Measurements from ENCODE around the gene ZNF423. TPM values are rescaled to one million over a fixed set of nuclear protein-coding genes. Genes with fewer than 3 reads are reported as not detected.

Gene ZNF423
- total RNA-seq, 1 donor from 2014 or later, result 10.6 TPM

- no peak overlapping the region for H2AFZ ChIP-seq (ENCODE audit: low read depth, low read length)
- peaks cover 3% of the 10 kb centered on the region for H3K4me1 Mint-ChIP-seq (ENCODE audit: low read depth, unreplicated experiment)
- H3K9ac ChIP-seq (ENCODE audit: low read length), result no peak overlapping the region
- FAIRE-seq (no peak), DNase-seq (ENCODE audit: low read depth) (no peak)
- no peak overlapping the region for H3K4me2 ChIP-seq (ENCODE audit: low read length)
- no peaks in the 10 kb centered on the region for H3K36me3 ChIP-seq (ENCODE audit: insufficient read depth, low read length)
- TF ChIP-seq, protein P1, sequence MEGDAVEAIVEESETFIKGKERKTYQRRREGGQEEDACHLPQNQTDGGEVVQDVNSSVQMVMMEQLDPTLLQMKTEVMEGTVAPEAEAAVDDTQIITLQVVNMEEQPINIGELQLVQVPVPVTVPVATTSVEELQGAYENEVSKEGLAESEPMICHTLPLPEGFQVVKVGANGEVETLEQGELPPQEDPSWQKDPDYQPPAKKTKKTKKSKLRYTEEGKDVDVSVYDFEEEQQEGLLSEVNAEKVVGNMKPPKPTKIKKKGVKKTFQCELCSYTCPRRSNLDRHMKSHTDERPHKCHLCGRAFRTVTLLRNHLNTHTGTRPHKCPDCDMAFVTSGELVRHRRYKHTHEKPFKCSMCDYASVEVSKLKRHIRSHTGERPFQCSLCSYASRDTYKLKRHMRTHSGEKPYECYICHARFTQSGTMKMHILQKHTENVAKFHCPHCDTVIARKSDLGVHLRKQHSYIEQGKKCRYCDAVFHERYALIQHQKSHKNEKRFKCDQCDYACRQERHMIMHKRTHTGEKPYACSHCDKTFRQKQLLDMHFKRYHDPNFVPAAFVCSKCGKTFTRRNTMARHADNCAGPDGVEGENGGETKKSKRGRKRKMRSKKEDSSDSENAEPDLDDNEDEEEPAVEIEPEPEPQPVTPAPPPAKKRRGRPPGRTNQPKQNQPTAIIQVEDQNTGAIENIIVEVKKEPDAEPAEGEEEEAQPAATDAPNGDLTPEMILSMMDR (IDR thresholded peaks at IDR 0.05; ENCODE audit: insufficient read depth, low read depth, low read length), result no peak
- no peak for TF ChIP-seq EZH2 (IDR thresholded peaks at IDR 0.05; ENCODE audit: insufficient read depth, low read length)
- H3K27me3 ChIP-seq (ENCODE audit: insufficient read depth, low read length), result no peaks in the 10 kb centered on the region
- H3K9me3 ChIP-seq (ENCODE audit: insufficient read depth, low read depth, low read length), result peaks cover 10% of the 10 kb centered on the region
- no peaks in the 10 kb centered on the region for H3K79me2 ChIP-seq (ENCODE audit: insufficient read depth, low read length)
- no peak overlapping the region for H3K4me3 Mint-ChIP-seq (ENCODE audit: unreplicated experiment)
- H3K27ac ChIP-seq (ENCODE audit: low read depth, low read length), result no peak overlapping the region
- no peak overlapping the region for H3K4me3 ChIP-seq (ENCODE audit: insufficient read depth, low read depth, low read length)
- no peaks in the 10 kb centered on the region for H3K9me3 Mint-ChIP-seq (ENCODE audit: unreplicated experiment)
- no peak overlapping the region for H3K27ac Mint-ChIP-seq (ENCODE audit: unreplicated experiment)
- no peaks in the 10 kb centered on the region for H4K20me1 ChIP-seq (ENCODE audit: insufficient read depth, low read length)
- peaks cover 2% of the 10 kb centered on the region for H3K36me3 Mint-ChIP-seq (ENCODE audit: low read depth, unreplicated experiment)
- H3K27me3 Mint-ChIP-seq (ENCODE audit: low read depth, unreplicated experiment), result no peaks in the 10 kb centered on the region
- H3K4me1 ChIP-seq (ENCODE audit: insufficient read depth, low read length), result peaks cover 14% of the 10 kb centered on the region
These were observed 230.4 kb downstream of the ZNF423 start for GRCh38 chr16:49625311-49626065.

DNA sequence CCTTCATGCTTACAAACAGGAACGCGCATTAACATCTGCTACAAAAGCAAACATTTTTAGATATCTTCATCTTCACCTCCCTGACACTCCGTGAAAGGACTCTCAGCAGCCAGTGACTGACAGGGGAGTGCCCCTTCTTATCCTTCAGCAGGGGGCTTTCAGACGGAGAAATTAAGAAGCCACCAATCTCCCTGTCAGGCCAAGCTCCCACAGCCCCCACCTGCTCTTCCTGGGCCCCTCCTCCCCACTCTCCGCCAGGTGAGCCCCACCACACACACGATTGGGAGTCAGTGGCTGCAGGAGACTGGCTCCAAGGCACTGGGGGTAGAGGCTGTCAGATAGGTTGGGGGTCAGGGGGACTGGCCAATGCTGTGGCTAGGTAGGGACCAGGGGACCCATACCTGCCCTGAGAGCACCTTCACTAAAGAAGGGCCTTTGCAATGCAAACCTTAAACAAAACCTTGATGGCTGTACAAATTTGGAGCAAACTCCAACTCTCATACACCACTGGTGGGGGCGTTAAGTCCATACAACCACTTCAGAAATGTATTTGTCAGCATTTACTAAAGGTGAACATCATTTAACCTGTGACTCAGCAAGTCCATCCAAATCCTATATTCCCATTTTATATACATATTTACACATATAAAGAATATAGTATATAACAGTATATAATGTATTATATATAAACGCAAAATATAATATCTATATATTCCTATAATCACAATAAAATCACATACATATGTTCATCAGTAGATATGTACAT is 232.2 kb downstream of the ZNF423 start:
- Histone ChIP-seq H3K4me3 (ENCODE audit: insufficient read depth, low read depth, low read length) (no peak overlapping the region), H3K27me3 (ENCODE audit: insufficient read depth, low read length) (no peaks in the 10 kb centered on the region), H3K79me2 (ENCODE audit: insufficient read depth, low read length) (no peaks in the 10 kb centered on the region), H3K4me1 (ENCODE audit: insufficient read depth, low read length) (peaks cover 24% of the 10 kb centered on the region), H3K4me2 (ENCODE audit: low read length) (no peak overlapping the region), H3K9me3 (ENCODE audit: insufficient read depth, low read depth, low read length) (peaks cover 6% of the 10 kb centered on the region), H3K27ac (ENCODE audit: low read depth, low read length) (no peak overlapping the region), H4K20me1 (ENCODE audit: insufficient read depth, low read length) (no peaks in the 10 kb centered on the region), H3K9ac (ENCODE audit: low read length) (no peak overlapping the region), H3K36me3 (ENCODE audit: insufficient read depth, low read length) (no peaks in the 10 kb centered on the region), H2AFZ (ENCODE audit: low read depth, low read length) (no peak overlapping the region)
- Mint-ChIP-seq H3K36me3 (ENCODE audit: low read depth, unreplicated experiment) (peaks cover 2% of the 10 kb centered on the region), H3K27me3 (ENCODE audit: low read depth, unreplicated experiment) (no peaks in the 10 kb centered on the region), H3K27ac (ENCODE audit: unreplicated experiment) (no peak overlapping the region), H3K4me1 (ENCODE audit: low read depth, unreplicated experiment) (peaks cover 3% of the 10 kb centered on the region), H3K4me3 (ENCODE audit: unreplicated experiment) (no peak overlapping the region), H3K9me3 (ENCODE audit: unreplicated experiment) (no peaks in the 10 kb centered on the region)
- DNase-seq (ENCODE audit: low read depth) (no peak), FAIRE-seq (no peak)
- TF ChIP-seq, protein P1 (IDR thresholded peaks at IDR 0.05; ENCODE audit: insufficient read depth, low read depth, low read length), result no peak
- TF ChIP-seq EZH2 (IDR thresholded peaks at IDR 0.05; ENCODE audit: insufficient read depth, low read length), result no peak

Measured in astrocyte (in vitro differentiated cells and primary cell).